Activated CD4-positive, alpha-beta T cell treated with anti-CD3 and anti-CD28 coated beads for 48 hours (primary cell): ENCODE data around the gene PRKAR2B.
"Not testable (repeated sequence)": the region's sequence is repeated elsewhere in the genome, so short reads cannot be mapped to it uniquely, and the experiment has no call there.

ENCODE experiments used
- DNase-seq: peaks from one replicate; pipeline ENCODE4 v3.0.0-alpha.2; 2020

The PRKAR2B gene

GRCh38 chr7:107128217-107128616, 83.7 kb downstream of the PRKAR2B start:
- no peak for DNase-seq

GRCh38 chr7:107128748-107129147, 84.2 kb downstream of the PRKAR2B start:
- no peak for DNase-seq

GRCh38 chr7:107130487-107131220, 86.1 kb downstream of the PRKAR2B start:
- no peak for DNase-seq

- no peak for DNase-seq
Measured at GRCh38 chr7:107133396-107133795, 88.9 kb downstream of the PRKAR2B start.

GRCh38 chr7:107138696-107139420, 94.4 kb downstream of the PRKAR2B start:
- DNase-seq = no peak

GRCh38 chr7:107143875-107144274, 99.4 kb downstream of the PRKAR2B start:
- DNase-seq = not testable (repeated sequence)

- no peak for DNase-seq
Measured at GRCh38 chr7:107145067-107145838, 100.7 kb downstream of the PRKAR2B start.

- DNase-seq = peak; percentile 45
Measured at GRCh38 chr7:107147464-107148393, 103.2 kb downstream of the PRKAR2B start.

- no peak for DNase-seq
Measured at GRCh38 chr7:107148721-107149120, 104.2 kb downstream of the PRKAR2B start.

- DNase-seq = no peak
Measured at GRCh38 chr7:107149863-107150262, 105.4 kb downstream of the PRKAR2B start.

- DNase-seq = peak; percentile 84
Measured at GRCh38 chr7:107150375-107151073, 106.0 kb downstream of the PRKAR2B start.

GRCh38 chr7:107151538-107151937, 107.0 kb downstream of the PRKAR2B start:
- DNase-seq = no peak

- no peak for DNase-seq
Measured at GRCh38 chr7:107152011-107152410, 107.5 kb downstream of the PRKAR2B start.

- no peak for DNase-seq
Measured at GRCh38 chr7:107154826-107155225, 110.3 kb downstream of the PRKAR2B start.

- DNase-seq = not testable (repeated sequence)
Measured at GRCh38 chr7:107155726-107156125, 111.2 kb downstream of the PRKAR2B start.

- no peak for DNase-seq
Measured at GRCh38 chr7:107157091-107157490, 112.6 kb downstream of the PRKAR2B start.

- no peak for DNase-seq
Measured at GRCh38 chr7:107158028-107158427, 113.5 kb downstream of the PRKAR2B start.

GRCh38 chr7:107160389-107160788, 115.9 kb downstream of the PRKAR2B start:
- DNase-seq = no peak

GRCh38 chr7:107161415-107161814, 116.9 kb downstream of the PRKAR2B start:
- DNase-seq = no peak

GRCh38 chr7:107162475-107162874, 118.0 kb downstream of the PRKAR2B start:
- DNase-seq = no peak

GRCh38 chr7:107164092-107164491, 119.6 kb downstream of the PRKAR2B start:
- no peak for DNase-seq

- no peak for DNase-seq
Measured at GRCh38 chr7:107165341-107165740, 120.8 kb downstream of the PRKAR2B start.
